Endodermal cell (in vitro differentiated cells): ENCODE results near the gene LMTK3. TPM values are rescaled to one million over a fixed set of nuclear protein-coding genes. Genes with fewer than 3 reads are reported as not detected.

Source experiments
- DNase-seq: peaks from one replicate; pipeline ENCODE4 v3.0.0-alpha.2; 2017
- H3K27ac ChIP-seq: 2 replicates; pipeline ENCODE4 v1.5.1; 2013; ENCODE audit warnings: mild to moderate bottlenecking, low read depth, low read length, moderate library complexity
- H3K27me3 ChIP-seq: 2 replicates; pipeline ENCODE4 v1.6.1; 2013; ENCODE audit warnings: mild to moderate bottlenecking, low read length, moderate library complexity; ENCODE audit not compliant: insufficient read depth, control insufficient read depth, poor library complexity, severe bottlenecking
- H3K36me3 ChIP-seq: 2 replicates; pipeline ENCODE4 v1.7.0; 2013; ENCODE audit warnings: mild to moderate bottlenecking, low read length, moderate library complexity; ENCODE audit not compliant: control insufficient read depth, insufficient read depth
- H3K4me1 ChIP-seq: one replicate; pipeline ENCODE4 v1.7.0; 2013; ENCODE audit warnings: low read length; ENCODE audit not compliant: control insufficient read depth, insufficient read depth
- H3K4me3 ChIP-seq: 2 replicates; pipeline ENCODE4 v1.5.1; 2013; ENCODE audit warnings: mild to moderate bottlenecking, low read length, moderate library complexity
- H3K9ac ChIP-seq: 2 replicates; pipeline ENCODE4 v1.6.1; 2013; ENCODE audit warnings: mild to moderate bottlenecking, low read length, moderate library complexity; ENCODE audit not compliant: poor library complexity, severe bottlenecking; ENCODE audit errors: extremely low read depth
- H3K9me3 ChIP-seq: 2 replicates; pipeline ENCODE4 v1.6.1; 2013; ENCODE audit warnings: mild to moderate bottlenecking, low read length, moderate library complexity; ENCODE audit not compliant: control insufficient read depth
- H3K27ac Mint-ChIP-seq: 2 replicates; pipeline ENCODE4 v1.8.0; 2020; ENCODE audit warnings: mixed read lengths
- H3K27me3 Mint-ChIP-seq: 2 replicates; pipeline ENCODE4 v1.8.0; 2021; ENCODE audit warnings: mild to moderate bottlenecking, mixed read lengths; ENCODE audit not compliant: insufficient read depth
- H3K36me3 Mint-ChIP-seq: 2 replicates; pipeline ENCODE4 v1.8.0; 2020; ENCODE audit warnings: low read depth, mixed read lengths
- H3K4me1 Mint-ChIP-seq: 2 replicates; pipeline ENCODE4 v1.8.0; 2020; ENCODE audit warnings: mixed read lengths
- H3K4me3 Mint-ChIP-seq: 2 replicates; pipeline ENCODE4 v1.8.0; 2020; ENCODE audit warnings: mild to moderate bottlenecking, moderate library complexity, mixed read lengths
- H3K9me3 Mint-ChIP-seq: 2 replicates; pipeline ENCODE4 v1.8.0; 2020; ENCODE audit warnings: mild to moderate bottlenecking, mixed read lengths
- CTCF ChIP-seq: fragments of 200-600 bp; sonication (generic); conservative IDR thresholded peaks from 2 replicates; pipeline ENCODE4 v1.5.0; 2021; ENCODE audit warnings: antibody characterized with exemption, mild to moderate bottlenecking
- WGBS, 2 experiments: methylation state at CpG; one replicate each; pipeline versions ENCODE4 v1.1.5 to v1.1.7; 2013; ENCODE audit warnings: missing lambda C conversion rate in 2 of 2, mixed read lengths in 1 of 2; ENCODE audit not compliant: insufficient coverage in 1 of 2, insufficient read length in 1 of 2; 5-methylcytosine and 5-hydroxymethylcytosine counted together
- total RNA-seq, 2 donors: library from RNA; stranded (reverse); fragmentation: NEBNext Ultra II Directional in 1 of 2; extraction: Animal tissue kit (Norgen Biotek cat#: 25700) in 1 of 2; gene quantifications; 2 replicates in 1 of 2; 3 replicates in 1 of 2; pipeline ENCODE4 v1.2.1, GENCODE V29; 2021

LMTK3 gene
- total RNA-seq, 2 donors from 2014 or later, result 11.1 to 14.5 TPM

GRCh38 chr19:48480558-48481500, 30.8 kb downstream of the LMTK3 start:
- no peaks in the 10 kb centered on the region for H3K4me1 ChIP-seq
- peaks cover 45% of the 10 kb centered on the region for H3K36me3 ChIP-seq
- TF ChIP-seq CTCF, result no peak
- 93 to 96% methylated on average over 24 to 49 of the region's 52 CpGs for WGBS, 2 experiments
- no peaks in the 10 kb centered on the region for H3K4me1 Mint-ChIP-seq
- H3K9ac ChIP-seq, result no peak overlapping the region
- no peak overlapping the region for H3K4me3 ChIP-seq
- no peaks in the 10 kb centered on the region for H3K9me3 ChIP-seq
- no peaks in the 10 kb centered on the region for H3K27me3 Mint-ChIP-seq
- H3K27me3 ChIP-seq, result no peaks in the 10 kb centered on the region
- H3K27ac ChIP-seq, result peak overlapping the region; percentile 53
- peak; percentile 48 for DNase-seq
- H3K36me3 Mint-ChIP-seq, result peaks cover 48% of the 10 kb centered on the region
- H3K9me3 Mint-ChIP-seq, result no peaks in the 10 kb centered on the region
- H3K4me3 Mint-ChIP-seq, result no peak overlapping the region
- no peak overlapping the region for H3K27ac Mint-ChIP-seq

GRCh38 chr19:48480183-48480557, 31.5 kb downstream of the LMTK3 start:
- WGBS, 2 experiments, result 96% methylated on average over 10 to 32 of the region's 32 CpGs
- DNase-seq, result no peak
- Histone ChIP-seq H3K36me3 (peaks cover 51% of the 10 kb centered on the region), H3K9ac (no peak overlapping the region), H3K27me3 (no peaks in the 10 kb centered on the region), H3K4me1 (no peaks in the 10 kb centered on the region), H3K9me3 (no peaks in the 10 kb centered on the region), H3K27ac (no peak overlapping the region), H3K4me3 (no peak overlapping the region)
- Mint-ChIP-seq H3K27ac (no peak overlapping the region), H3K4me3 (no peak overlapping the region), H3K27me3 (no peaks in the 10 kb centered on the region), H3K36me3 (peaks cover 55% of the 10 kb centered on the region), H3K4me1 (no peaks in the 10 kb centered on the region), H3K9me3 (no peaks in the 10 kb centered on the region)
- TF ChIP-seq CTCF, result no peak

DNA sequence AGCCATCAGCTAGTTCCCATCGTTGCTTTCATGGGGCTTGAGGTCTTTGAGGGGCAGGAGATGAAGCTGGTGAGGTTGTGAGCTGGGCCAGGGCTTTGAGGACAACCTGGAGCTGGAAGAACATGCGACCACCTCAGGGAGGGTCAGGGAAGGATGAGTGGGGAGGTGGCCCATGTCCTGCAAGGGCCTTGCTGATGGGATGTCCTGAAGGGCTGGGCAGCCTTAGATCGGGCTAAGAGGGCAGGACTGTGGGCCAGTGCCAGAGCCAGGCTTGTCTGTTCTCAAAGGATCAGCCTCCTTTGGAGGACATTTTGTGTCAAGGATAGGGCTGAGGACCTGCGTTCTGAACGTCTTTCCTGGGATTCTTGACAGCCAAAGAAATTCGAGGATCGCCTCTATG, 31.9 kb downstream of the LMTK3 start:
- Mint-ChIP-seq H3K9me3 (no peaks in the 10 kb centered on the region), H3K36me3 (peaks cover 59% of the 10 kb centered on the region), H3K27ac (no peak overlapping the region), H3K4me1 (no peaks in the 10 kb centered on the region), H3K4me3 (no peak overlapping the region), H3K27me3 (no peaks in the 10 kb centered on the region)
- Histone ChIP-seq H3K9me3 (no peaks in the 10 kb centered on the region), H3K4me1 (no peaks in the 10 kb centered on the region), H3K4me3 (no peak overlapping the region), H3K9ac (no peak overlapping the region), H3K27me3 (no peaks in the 10 kb centered on the region), H3K36me3 (peaks cover 56% of the 10 kb centered on the region), H3K27ac (no peak overlapping the region)
- WGBS, 2 experiments, result 95 to 98% methylated on average over 6 to 7 of the region's 7 CpGs
- no peak for TF ChIP-seq CTCF
- no peak for DNase-seq
